Thyroid gland (tissue), 4 donors: ENCODE data around the gene NAA16.

Experiments used
- POLR2A ChIP-seq, 2 donors: fragments of 450-650 bp; IDR thresholded peaks; one replicate each; pipeline ENCODE4 v1.6.1; 2017; ENCODE audit warnings: antibody characterized with exemption in 2 of 2, mild to moderate bottlenecking in 2 of 2, moderate library complexity in 1 of 2
- TF ChIP-seq, protein P1 (sequence below), 6 experiments: fragments of 200-600 bp in 3 of 6; fragments of 450-650 bp in 3 of 6; sonication (generic) in 3 of 6; IDR thresholded peaks; one replicate each; pipeline ENCODE4 v1.5.1; 2016 to 2019; ENCODE audit warnings: antibody characterized with exemption in 6 of 6, mild to moderate bottlenecking in 2 of 6, inconsistent platforms in 1 of 6, moderate library complexity in 1 of 6

DNA sequence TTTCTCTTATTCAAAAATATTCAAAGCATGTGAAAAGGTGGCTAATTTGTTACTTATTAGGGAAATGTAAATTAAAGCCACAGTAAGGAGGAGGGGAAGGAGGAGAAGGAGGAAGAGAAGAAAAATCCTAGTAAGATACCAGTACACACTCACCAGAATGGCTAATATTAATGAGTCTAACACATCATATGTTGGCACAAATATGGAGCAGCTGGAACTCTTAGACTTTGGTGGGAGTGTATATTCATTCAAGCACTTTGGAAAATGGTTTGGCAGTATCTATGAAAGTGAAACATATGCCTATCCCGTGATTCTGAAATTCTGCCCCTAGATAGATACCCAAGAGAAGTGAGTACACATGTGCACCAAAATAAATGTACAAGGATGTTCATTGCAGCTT is 108.1 kb downstream of the NAA16 start:
- TF ChIP-seq, protein P1, sequence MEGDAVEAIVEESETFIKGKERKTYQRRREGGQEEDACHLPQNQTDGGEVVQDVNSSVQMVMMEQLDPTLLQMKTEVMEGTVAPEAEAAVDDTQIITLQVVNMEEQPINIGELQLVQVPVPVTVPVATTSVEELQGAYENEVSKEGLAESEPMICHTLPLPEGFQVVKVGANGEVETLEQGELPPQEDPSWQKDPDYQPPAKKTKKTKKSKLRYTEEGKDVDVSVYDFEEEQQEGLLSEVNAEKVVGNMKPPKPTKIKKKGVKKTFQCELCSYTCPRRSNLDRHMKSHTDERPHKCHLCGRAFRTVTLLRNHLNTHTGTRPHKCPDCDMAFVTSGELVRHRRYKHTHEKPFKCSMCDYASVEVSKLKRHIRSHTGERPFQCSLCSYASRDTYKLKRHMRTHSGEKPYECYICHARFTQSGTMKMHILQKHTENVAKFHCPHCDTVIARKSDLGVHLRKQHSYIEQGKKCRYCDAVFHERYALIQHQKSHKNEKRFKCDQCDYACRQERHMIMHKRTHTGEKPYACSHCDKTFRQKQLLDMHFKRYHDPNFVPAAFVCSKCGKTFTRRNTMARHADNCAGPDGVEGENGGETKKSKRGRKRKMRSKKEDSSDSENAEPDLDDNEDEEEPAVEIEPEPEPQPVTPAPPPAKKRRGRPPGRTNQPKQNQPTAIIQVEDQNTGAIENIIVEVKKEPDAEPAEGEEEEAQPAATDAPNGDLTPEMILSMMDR (IDR thresholded peaks at IDR 0.05) = no peak
- TF ChIP-seq POLR2A (IDR thresholded peaks at IDR 0.05) = no peak
